HepG2 (cell line): ENCODE data around the gene CEP135. TPM values are rescaled to one million over a fixed set of nuclear protein-coding genes. Genes with fewer than 3 reads are reported as not detected.
"Not testable (repeated sequence)": the region's sequence is repeated elsewhere in the genome, so short reads cannot be mapped to it uniquely, and the experiment has no call there.

Experiments used
- ATAC-seq: fragments of 200-7000 bp; cut with Tn5 transposase; 3 replicates; pipeline ENCODE4 v1.9.1; 2020; ENCODE audit warnings: mild to moderate bottlenecking, moderate library complexity
- BruUV-seq: library from RNA; stranded (reverse); fragments of 400-500 nt; replicated peaks from 2 replicates; lab custom pipeline; 2021; lab: Mats Ljungman, UMichigan
- CTCF ChIA-PET: fragments of 300-600 bp; formaldehyde crosslinking; extraction: SDS; loops from one replicate; lab custom pipeline; 2021; ENCODE audit warnings: low total read pairs, inconsistent platforms, low intra/inter-chr PET ratio; lab: Yijun Ruan, JAX
- POLR2A ChIA-PET: fragments of 350-600 bp; sonication (Branson Sonifier 250); formaldehyde crosslinking; loops from one replicate; lab custom pipeline; 2020; ENCODE audit warnings: antibody characterized with exemption, inconsistent platforms; lab: Yijun Ruan, JAX
- DNase-seq: peaks from one replicate; pipeline ENCODE4 v3.0.0-alpha.2; 2015; ENCODE audit warnings: low spot score
- FAIRE-seq: peaks from 3 replicates; lab custom pipeline; 2011; peaks lifted over from hg19 to GRCh38; lab: Jason Lieb, UNC
- H2AFZ ChIP-seq: one replicate; pipeline ENCODE4 v1.6.1; 2011; ENCODE audit warnings: low read length, inconsistent platforms
- H3K27ac ChIP-seq: fragments of 300-600 bp; 3 replicates; pipeline ENCODE4 v1.8.0; 2011; ENCODE audit warnings: mixed run types, mild to moderate bottlenecking, mixed read lengths, low read length, inconsistent platforms; ENCODE audit not compliant: insufficient read depth; ENCODE audit errors: extremely low read length
- H3K27me3 ChIP-seq, 2 experiments: fragments of 200-600 bp in 1 of 2; 2 replicates in 1 of 2; 3 replicates in 1 of 2; pipeline versions ENCODE4 v1.6.0 to v1.8.0; 2011; ENCODE audit warnings: low read length in 2 of 2, mild to moderate bottlenecking in 2 of 2, moderate library complexity in 2 of 2, inconsistent platforms in 1 of 2; ENCODE audit not compliant: insufficient read depth in 2 of 2, control insufficient read depth in 1 of 2
- H3K36me3 ChIP-seq, 2 experiments: fragments of 200-600 bp in 1 of 2; replicated peaks in 1 of 2; 2 replicates in 1 of 2; 3 replicates in 1 of 2; pipeline versions ENCODE4 v1.5.1 to v1.8.0; 2011; ENCODE audit warnings: low read length in 2 of 2, inconsistent platforms in 1 of 2; ENCODE audit not compliant: insufficient read depth in 2 of 2, control insufficient read depth in 1 of 2
- H3K4me1 ChIP-seq: 2 replicates; pipeline ENCODE4 v1.5.1; 2012; ENCODE audit warnings: low read length, inconsistent platforms; ENCODE audit not compliant: insufficient read depth
- H3K4me2 ChIP-seq: 2 replicates; pipeline ENCODE4 v1.6.0; 2011; ENCODE audit warnings: low read depth, low read length, inconsistent platforms
- H3K4me3 ChIP-seq, 3 experiments: fragments of 200-600 bp in 1 of 3; sonication (generic), shearing (Covaris generic) in 1 of 3; replicated peaks in 1 of 3; 2 replicates each; pipeline ENCODE4 v1.5.1; 2011 to 2016; ENCODE audit warnings: low read length in 3 of 3, inconsistent platforms in 2 of 3, low read depth in 2 of 3, mild to moderate bottlenecking in 2 of 3, control low read depth in 1 of 3, mixed read lengths in 1 of 3; ENCODE audit not compliant: insufficient read depth in 1 of 3
- H3K79me2 ChIP-seq: one replicate; pipeline ENCODE4 v1.6.1; 2011; ENCODE audit warnings: low read length, inconsistent platforms; ENCODE audit not compliant: insufficient read depth
- H3K9ac ChIP-seq: 2 replicates; pipeline ENCODE4 v1.6.0; 2011; ENCODE audit warnings: mild to moderate bottlenecking, low read depth, low read length, inconsistent platforms; ENCODE audit not compliant: insufficient read depth
- H3K9me3 ChIP-seq: 2 replicates; pipeline ENCODE4 v1.5.1; 2012; ENCODE audit warnings: mild to moderate bottlenecking, low read length
- H4K20me1 ChIP-seq: 2 replicates; pipeline ENCODE4 v1.6.0; 2011; ENCODE audit warnings: inconsistent platforms, mild to moderate bottlenecking, low read length, moderate library complexity; ENCODE audit not compliant: insufficient read depth
- BCL6 ChIP-seq: IDR thresholded peaks from 2 replicates; pipeline ENCODE4 v1.6.1; 2016; ENCODE audit warnings: missing genetic modification reagents, missing compliant biosample characterization
- DR1 ChIP-seq: sonication (generic); formaldehyde crosslinking; IDR thresholded peaks from 2 replicates; pipeline ENCODE4 v1.8.0; 2021; ENCODE audit warnings: mild to moderate bottlenecking, missing genetic modification reagents, inconsistent platforms
- HNRNPK ChIP-seq: fragments of 200-400 bp; formaldehyde crosslinking; IDR thresholded peaks from 2 replicates; pipeline ENCODE4 v1.6.1; 2018; ENCODE audit warnings: low read length, low read depth, moderate library complexity, mild to moderate bottlenecking; ENCODE audit not compliant: poor library complexity, severe bottlenecking
- NBN ChIP-seq: fragments of 450-650 bp; conservative IDR thresholded peaks from 2 replicates; pipeline ENCODE4 v1.6.1; 2017
- RBAK ChIP-seq: sonication (generic); formaldehyde crosslinking; IDR thresholded peaks from 2 replicates; pipeline ENCODE4 v1.5.1; 2020; ENCODE audit warnings: mild to moderate bottlenecking, missing genetic modification reagents
- RELA ChIP-seq: sonication (generic); formaldehyde crosslinking; IDR thresholded peaks from 2 replicates; pipeline ENCODE4 v1.4.0; 2020; ENCODE audit warnings: missing genetic modification reagents
- RNF2 ChIP-seq: fragments of 450-650 bp; conservative IDR thresholded peaks from 2 replicates; pipeline ENCODE4 v1.6.1; 2016; ENCODE audit warnings: low read depth
- ZNF251 ChIP-seq: sonication (generic); formaldehyde crosslinking; IDR thresholded peaks from 2 replicates; pipeline ENCODE4 v1.9.0; 2021; ENCODE audit warnings: mild to moderate bottlenecking, missing genetic modification reagents
- ZNF335 ChIP-seq: sonication (generic); formaldehyde crosslinking; IDR thresholded peaks from 2 replicates; pipeline ENCODE4 v1.4.0; 2020; ENCODE audit warnings: missing genetic modification reagents
- ZNF737 ChIP-seq: sonication (generic); formaldehyde crosslinking; IDR thresholded peaks from 2 replicates; pipeline ENCODE4 v1.5.0; 2020; ENCODE audit warnings: missing genetic modification reagents, mild to moderate bottlenecking, borderline replicate concordance
- ZNF776 ChIP-seq: sonication (generic); formaldehyde crosslinking; IDR thresholded peaks from 2 replicates; pipeline ENCODE4 v1.4.0; 2020; ENCODE audit warnings: mild to moderate bottlenecking, missing genetic modification reagents
- ZNF879 ChIP-seq: sonication (generic); formaldehyde crosslinking; IDR thresholded peaks from 2 replicates; pipeline ENCODE4 v1.8.1; 2023; ENCODE audit warnings: missing genetic modification reagents
- WGBS: methylation state at CpG from one replicate; pipeline ENCODE4 v1.1.6; 2017; ENCODE audit warnings: low lambda C conversion rate; 5-methylcytosine and 5-hydroxymethylcytosine counted together
- in situ Hi-C: cut with HindIII; loops from 2 replicates; pipeline ENCODE4 v1.10.0; 2017; ENCODE audit warnings: low pct_unique_long_range_greater_than_20kb; ENCODE audit not compliant: extremely low pct_ligation_motif_present
- intact Hi-C: fragments of 100-400 bp; cut with micrococcal nuclease; formaldehyde crosslinking; loops from one replicate; pipeline ENCODE4 v1.10.0; 2022; ENCODE audit not compliant: unreplicated experiment
- polyA plus RNA-seq, 8 experiments: library from polyadenylated mRNA; depleted of rRNA in 3 of 8; stranded (reverse) in 7 of 8; unstranded in 1 of 8; fragments of >200 nt; fragmentation: Illumina TruSeq in 4 of 8; extraction: Trizol in 4 of 8; gene quantifications; 2 replicates each; pipeline versions ENCODE4 v1.2.1 to v1.2.3, GENCODE V29; 2011 to 2016; ENCODE audit warnings: low read depth in 4 of 8, missing spikeins in 1 of 8, mixed read lengths in 1 of 8; ENCODE audit not compliant: insufficient read depth in 1 of 8
- total RNA-seq, 5 experiments: library from RNA; depleted of rRNA; stranded (reverse); fragments of >200 nt; fragmentation: Illumina TruSeq; extraction: Trizol; gene quantifications; 2 replicates each; pipeline ENCODE4 v1.2.3, GENCODE V29; 2016; ENCODE audit warnings: low read depth in 1 of 5
- TF ChIP-seq, protein P1 (sequence below): sonication (generic); formaldehyde crosslinking; IDR thresholded peaks from 2 replicates; pipeline ENCODE4 v1.4.0; 2020; ENCODE audit warnings: missing genetic modification reagents, borderline replicate concordance

Gene CEP135
- total and polyA plus RNA-seq, 2 of the 13 experiments (the other 11 are each of a cell fraction or from before 2014, with no cell fraction given): 1.7 to 8.8 TPM

GRCh38 chr4:55933611-55934010, 15.1 kb upstream of the CEP135 start (continued):
- no peak for TF ChIP-seq BCL6 (CRISPR knock-in tag)
- TF ChIP-seq NBN: no peak
- TF ChIP-seq ZNF251 (CRISPR knock-in tag): no peak
- no peak for TF ChIP-seq RBAK (CRISPR knock-in tag)
- TF ChIP-seq ZNF335 (CRISPR knock-in tag): no peak
- no peak for TF ChIP-seq ZNF737 (CRISPR knock-in tag)
- TF ChIP-seq HNRNPK: no peak

- H3K9ac ChIP-seq, H4K20me1 ChIP-seq, H3K27me3 ChIP-seq, H3K4me2 ChIP-seq, DNase-seq, ATAC-seq, H3K27ac ChIP-seq, H3K36me3 ChIP-seq, H3K9me3 ChIP-seq, CTCF ChIA-PET, BruUV-seq, in situ Hi-C loops, H2AFZ ChIP-seq, H3K4me1 ChIP-seq, FAIRE-seq, H3K4me3 ChIP-seq, H3K79me2 ChIP-seq, POLR2A ChIA-PET, intact Hi-C loops: not testable (repeated sequence)
- 71% methylated on average over 6 of the region's 6 CpGs for WGBS
Measured at GRCh38 chr4:55935907-55936306, 12.8 kb upstream of the CEP135 start.

DNA sequence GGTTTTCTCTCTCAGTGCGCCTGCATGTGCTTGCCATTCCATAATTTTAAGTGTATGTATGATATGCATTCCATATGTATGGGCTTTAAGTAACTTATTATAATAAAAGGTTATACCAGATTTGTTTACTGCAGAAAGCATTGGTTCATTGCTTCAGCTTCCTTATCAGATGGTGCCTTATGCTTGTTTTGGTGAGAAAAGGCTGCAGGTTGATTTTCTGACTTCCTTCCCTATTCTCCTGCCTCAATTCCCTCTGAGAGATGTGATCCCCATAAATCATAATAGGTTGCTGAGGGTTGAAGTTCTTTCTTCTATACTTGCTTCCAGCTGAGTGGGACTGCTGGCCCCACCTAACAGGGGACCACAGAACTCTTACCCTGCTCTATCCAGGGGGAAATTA, 10.3 kb upstream of the CEP135 start:
- WGBS: 77% methylated on average over 1 of the region's 1 CpG
- Histone ChIP-seq H3K9me3 (no peaks in the 10 kb centered on the region), H4K20me1 (no peaks in the 10 kb centered on the region), H2AFZ (no peak overlapping the region), H3K36me3 (no peaks in the 10 kb centered on the region), H3K27me3 (no peaks in the 10 kb centered on the region), H3K4me2 (no peak overlapping the region), H3K9ac (no peak overlapping the region)
- no TSS peak for BruUV-seq
- CTCF ChIA-PET: no interaction called here
- FAIRE-seq: no peak
- TF ChIP-seq, protein P1, sequence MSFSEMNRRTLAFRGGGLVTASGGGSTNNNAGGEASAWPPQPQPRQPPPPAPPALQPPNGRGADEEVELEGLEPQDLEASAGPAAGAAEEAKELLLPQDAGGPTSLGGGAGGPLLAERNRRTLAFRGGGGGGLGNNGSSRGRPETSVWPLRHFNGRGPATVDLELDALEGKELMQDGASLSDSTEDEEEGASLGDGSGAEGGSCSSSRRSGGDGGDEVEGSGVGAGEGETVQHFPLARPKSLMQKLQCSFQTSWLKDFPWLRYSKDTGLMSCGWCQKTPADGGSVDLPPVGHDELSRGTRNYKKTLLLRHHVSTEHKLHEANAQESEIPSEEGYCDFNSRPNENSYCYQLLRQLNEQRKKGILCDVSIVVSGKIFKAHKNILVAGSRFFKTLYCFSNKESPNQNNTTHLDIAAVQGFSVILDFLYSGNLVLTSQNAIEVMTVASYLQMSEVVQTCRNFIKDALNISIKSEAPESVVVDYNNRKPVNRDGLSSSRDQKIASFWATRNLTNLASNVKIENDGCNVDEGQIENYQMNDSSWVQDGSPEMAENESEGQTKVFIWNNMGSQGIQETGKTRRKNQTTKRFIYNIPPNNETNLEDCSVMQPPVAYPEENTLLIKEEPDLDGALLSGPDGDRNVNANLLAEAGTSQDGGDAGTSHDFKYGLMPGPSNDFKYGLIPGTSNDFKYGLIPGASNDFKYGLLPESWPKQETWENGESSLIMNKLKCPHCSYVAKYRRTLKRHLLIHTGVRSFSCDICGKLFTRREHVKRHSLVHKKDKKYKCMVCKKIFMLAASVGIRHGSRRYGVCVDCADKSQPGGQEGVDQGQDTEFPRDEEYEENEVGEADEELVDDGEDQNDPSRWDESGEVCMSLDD (CRISPR knock-in tag): no peak
- no peak for TF ChIP-seq RELA (CRISPR knock-in tag)
- no peak for TF ChIP-seq RNF2
- no peak for TF ChIP-seq ZNF776 (CRISPR knock-in tag)
- no peak for TF ChIP-seq ZNF737 (CRISPR knock-in tag)
- TF ChIP-seq DR1 (CRISPR knock-in tag): no peak
- no peak for TF ChIP-seq ZNF879 (CRISPR knock-in tag)
- TF ChIP-seq, all 625 proteins: peak for 0
- intact Hi-C loops: no loop called here
- in situ Hi-C loops: no loop called here
- peaks cover 10% of the 10 kb centered on the region for H3K4me1 ChIP-seq
- no peak for DNase-seq
- POLR2A ChIA-PET: no interaction called here
- no peak for ATAC-seq
- no peak overlapping the region for H3K4me3 ChIP-seq
- no peak overlapping the region for H3K27ac ChIP-seq
- no peaks in the 10 kb centered on the region for H3K79me2 ChIP-seq
